RCC 7860 (cell line): ENCODE data around the gene UGT1A1.

Experiments
- DNase-seq: peaks from one replicate; pipeline ENCODE4 v3.0.0-alpha.2; 2015; ENCODE audit warnings: low spot score
- FAIRE-seq: peaks from 2 replicates; lab custom pipeline; 2012; peaks lifted over from hg19 to GRCh38; lab: Jason Lieb, UNC

The UGT1A1 gene

DNA sequence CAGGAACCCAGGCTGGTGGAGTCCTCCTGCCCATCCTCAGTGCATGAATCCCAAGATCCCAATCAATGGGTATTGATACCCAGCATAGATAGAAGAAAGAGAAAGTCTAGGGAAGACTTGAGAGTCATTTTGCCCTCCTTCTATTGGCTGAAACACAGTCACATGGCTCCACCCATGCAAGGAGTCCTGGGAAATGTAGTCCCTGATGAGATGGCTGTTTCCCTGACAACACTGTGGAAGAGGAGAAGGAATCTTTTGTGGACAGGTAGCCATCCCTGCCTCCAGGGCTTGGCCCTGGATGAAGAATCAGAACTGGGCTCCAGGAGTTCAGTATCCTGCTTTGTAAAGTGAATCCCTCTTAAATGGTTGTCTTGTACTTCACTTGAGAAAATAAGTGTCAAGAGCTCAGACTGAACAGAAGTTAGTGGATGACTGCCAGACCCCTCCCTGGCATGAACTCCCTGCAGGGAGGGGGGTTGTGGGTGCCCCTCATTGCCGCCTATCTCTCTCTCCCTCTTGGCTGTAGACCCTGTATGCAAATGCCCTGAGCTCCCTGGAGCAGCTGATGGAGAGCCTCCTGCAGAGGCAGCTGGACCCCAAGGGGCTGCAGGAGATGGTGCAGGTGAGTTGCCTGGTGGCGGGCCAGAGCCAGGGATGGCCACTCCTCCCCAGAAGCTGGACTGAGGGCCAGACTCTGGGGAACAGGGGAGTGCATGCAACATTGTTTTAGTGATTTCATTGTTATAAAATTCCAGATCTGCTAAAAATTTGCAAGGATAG, 54.2 kb downstream of the UGT1A1 start:
- no peak for DNase-seq
- FAIRE-seq: no peak

DNA sequence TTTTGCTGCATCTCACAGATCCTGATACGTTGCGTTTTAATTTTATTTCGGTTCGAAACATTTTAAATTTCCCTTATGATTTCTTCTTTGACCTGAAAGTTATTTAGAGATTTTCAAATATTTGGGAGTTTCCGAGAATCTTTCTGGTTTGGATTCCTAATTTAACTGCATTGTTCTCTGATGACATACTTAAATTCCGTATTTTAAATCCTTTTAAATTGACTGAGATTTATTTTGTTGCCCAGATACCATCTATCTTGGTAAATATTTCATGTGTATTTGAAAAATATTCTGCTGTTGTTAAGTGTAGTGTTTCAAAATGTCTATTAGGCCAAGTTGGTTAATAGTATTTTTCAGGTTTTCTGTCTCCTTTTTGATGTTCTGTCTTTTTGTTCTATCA, 55.8 kb downstream of the UGT1A1 start:
- DNase-seq: no peak
- no peak for FAIRE-seq

- no peak for DNase-seq
- FAIRE-seq: no peak
Measured at GRCh38 chr2:233816334-233816733, 56.3 kb downstream of the UGT1A1 start.

- DNase-seq (no peak), FAIRE-seq (no peak)
Measured at GRCh38 chr2:233816771-233817170, 56.7 kb downstream of the UGT1A1 start.

DNA sequence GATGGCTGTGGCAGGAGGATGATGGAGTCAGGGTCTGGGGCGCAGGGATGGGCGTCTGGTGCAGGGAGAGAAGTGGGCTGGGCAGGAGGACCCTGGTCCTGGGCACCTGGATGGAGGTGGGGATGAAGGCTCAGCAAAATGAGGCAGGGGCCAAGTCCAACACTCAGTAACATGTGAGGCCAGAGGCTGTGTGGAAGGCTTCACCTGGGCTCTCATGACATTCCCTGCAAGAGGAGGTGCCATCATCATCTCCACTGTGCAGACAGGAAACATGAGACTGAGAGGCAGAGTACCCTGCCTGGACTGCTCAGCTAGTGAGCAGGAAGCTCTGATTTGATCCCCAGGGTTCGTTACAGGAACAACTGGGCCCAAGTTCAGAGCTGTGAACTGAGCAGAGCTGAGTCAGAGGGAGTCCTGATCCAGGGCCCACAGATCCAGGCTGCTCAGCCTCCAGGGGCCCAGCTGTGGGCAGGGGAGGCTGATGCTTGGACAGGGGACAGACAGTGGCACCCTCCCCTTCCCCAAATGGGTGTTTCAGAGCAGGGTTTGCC, 57.4 kb downstream of the UGT1A1 start:
- FAIRE-seq (no peak), DNase-seq (no peak)

DNA sequence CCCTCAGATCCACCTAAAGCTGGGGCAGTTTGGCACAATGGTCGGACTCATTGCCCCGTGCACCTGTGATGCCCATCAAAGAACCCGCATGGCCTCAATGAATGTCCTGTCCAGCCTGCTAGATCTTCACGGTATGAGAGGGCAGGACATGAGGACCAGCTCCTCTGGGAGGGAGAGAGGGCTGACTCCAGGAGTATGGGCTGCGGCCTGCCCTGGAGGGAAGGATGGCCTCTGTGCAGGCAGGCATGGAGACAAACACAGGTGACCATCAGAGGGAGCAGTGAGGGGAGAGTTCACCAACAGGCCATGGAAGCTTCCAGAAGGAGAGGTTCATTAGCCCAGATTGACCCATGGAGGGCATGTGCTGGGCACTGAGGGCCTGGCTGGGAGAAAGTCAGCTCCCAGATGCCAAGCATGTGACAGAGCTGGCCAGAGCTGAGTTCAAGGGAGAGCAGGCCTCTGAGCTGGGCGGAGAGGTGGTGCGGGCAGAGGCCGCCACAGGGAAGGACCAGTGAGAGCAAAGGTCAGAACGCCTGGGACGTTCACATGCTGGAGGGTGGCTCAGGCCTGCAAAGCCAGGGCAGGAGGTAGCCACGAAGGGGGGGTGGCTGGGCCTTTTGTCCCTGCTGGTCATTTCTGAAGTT, 58.0 kb downstream of the UGT1A1 start:
- FAIRE-seq: no peak
- no peak for DNase-seq

DNA sequence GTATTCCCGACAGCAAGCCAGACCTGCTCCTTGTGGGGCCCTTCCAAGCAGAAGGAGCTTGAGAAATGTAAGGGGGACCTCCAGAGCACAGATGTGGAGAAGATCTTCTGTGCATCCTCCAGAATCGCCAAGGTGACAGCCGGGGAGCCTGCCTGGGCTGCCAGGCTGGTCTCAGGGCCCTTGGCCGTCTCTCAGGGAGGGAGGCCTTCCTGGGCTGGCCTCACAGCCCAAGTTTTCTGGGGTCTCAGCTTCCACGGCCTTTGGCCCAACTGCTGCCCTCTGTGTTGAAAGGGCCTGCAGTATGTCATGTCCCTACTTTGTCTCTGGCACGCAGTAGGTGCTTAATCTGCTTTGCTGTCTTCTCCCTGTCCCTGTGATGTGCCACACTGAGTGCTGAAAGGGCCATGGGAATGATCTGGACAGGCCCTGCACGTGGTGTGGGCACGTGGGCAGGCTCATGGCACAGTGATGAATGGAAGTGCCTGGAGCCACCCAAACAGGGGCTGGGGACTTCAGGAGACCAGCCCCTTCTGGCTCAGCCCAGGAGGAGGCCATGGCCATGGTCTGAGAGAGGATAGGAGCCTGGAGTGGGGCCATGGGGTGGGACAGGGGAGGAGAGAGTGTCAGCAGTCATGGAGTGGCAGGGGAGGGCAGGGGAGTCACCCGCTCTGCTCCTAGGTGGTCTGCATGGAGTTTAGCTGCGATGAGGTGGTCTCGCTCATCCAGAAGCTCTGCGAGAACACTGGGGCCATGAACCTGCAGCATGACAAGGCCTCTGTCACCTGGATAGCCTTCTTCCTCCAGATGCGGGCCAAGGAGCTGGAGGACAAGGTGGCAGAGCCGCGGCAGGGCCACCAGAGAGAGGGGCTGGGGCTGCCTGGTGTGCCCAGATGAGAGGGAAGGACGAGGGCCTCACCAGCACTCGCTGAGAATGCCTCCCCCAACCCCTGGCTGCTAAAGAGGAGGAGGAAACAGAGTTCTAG, 58.9 kb downstream of the UGT1A1 start:
- FAIRE-seq (no peak), DNase-seq (no peak)

GRCh38 chr2:233819884-233820773, 60.1 kb downstream of the UGT1A1 start:
- FAIRE-seq: no peak
- DNase-seq: no peak

- FAIRE-seq: no peak
- no peak for DNase-seq
Measured at GRCh38 chr2:233820774-233821105, 60.7 kb downstream of the UGT1A1 start.

DNA sequence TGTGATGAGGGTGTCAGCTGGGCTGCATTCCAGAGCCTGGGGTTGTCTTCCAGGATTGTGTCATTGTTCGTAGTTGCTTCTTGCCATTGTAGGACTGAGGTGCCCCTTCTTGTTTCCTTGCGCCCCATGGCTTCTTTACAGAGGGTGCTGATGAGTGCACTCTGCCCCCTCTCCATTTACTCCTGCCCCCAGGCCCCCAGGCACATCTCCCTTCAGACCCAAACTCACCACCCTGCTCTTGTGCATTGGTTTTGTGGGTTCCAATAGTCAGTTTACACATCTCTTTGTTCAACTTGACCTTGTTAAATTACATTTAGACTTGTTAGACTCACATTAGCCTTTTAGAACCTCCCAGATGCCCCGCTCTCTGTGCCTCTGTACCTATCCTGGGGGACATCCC, 61.1 kb downstream of the UGT1A1 start:
- no peak for FAIRE-seq
- no peak for DNase-seq

DNA sequence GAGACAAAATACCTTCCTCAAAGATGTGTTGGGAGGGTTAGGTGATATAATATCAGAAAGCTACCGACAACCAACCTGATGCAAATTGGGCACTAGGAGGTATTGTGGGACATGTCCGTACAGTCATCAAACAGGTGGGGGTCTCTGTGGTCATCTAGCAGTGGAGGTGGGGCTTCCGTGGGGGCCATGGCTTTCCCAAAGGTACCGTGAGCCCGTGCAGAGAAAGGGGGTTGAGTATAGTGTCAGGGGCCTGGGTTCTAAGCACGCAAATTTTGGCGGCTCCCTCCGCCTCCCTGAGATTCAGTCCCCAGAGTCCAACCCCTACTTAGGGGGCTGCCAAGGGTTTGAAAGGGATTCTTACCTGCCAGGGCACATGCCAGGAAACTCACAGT, 61.6 kb downstream of the UGT1A1 start:
- DNase-seq (no peak), FAIRE-seq (no peak)

- DNase-seq (no peak), FAIRE-seq (no peak)
Measured at GRCh38 chr2:233822101-233822771, 62.2 kb downstream of the UGT1A1 start.
